CD4-positive, alpha-beta T cell treated with Interleukin-15 for 4 hours (primary cell): ENCODE data around the gene BRS3.
A peak's percentile ranks its signal among the peaks of the same experiment; 100 is the strongest.

Experiments used
- DNase-seq: peaks from one replicate; pipeline ENCODE4 v3.0.0-alpha.2; 2020; ENCODE audit warnings: low spot score

Gene BRS3

DNA sequence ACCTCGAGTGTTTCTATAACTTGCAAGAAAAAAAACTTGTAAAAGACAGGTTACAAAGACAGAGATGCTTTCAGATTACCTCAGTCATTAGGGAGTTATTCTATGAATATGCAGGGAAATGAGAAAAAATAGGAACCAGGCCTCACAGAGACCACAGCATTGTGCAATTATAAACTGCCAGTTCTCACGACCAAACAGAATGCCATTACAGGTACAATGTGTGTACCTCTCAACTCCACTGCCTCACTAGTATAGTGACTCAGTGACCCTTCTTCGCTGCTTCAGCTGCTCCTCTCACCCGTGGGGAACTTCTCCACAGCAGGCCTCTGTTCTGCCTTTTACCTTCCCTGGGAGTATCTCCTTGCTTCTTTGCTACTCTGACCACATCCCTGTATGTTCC lies 7.3 kb downstream of the BRS3 start:
- no peak for DNase-seq

DNA sequence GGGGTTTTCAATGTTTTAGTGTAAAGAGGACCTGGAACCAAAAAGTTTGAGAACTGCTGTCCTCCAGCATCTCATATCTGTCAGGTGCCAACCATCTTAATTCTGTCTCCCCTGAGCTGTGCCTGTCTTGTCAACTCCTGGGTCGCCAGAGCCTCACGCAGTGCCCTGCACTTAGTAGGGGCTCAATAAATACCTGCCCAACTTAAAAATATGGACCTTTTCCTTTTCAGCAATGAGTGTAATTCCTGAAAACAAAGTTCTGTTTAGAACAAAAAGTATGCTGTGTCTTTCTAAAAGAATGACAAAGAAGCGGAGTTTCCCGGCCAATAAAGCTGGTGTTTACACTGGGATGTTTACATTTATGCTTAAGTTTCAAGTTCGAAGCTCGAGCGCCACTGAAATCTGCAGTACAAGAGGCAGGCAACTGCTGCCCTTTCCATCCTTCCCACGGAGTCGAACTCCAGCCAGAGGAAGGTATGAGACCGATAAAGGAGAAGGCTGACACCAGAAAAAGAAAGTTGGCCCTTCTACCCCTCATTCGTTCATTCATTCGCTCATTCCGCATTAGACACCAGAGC lies 8.5 kb downstream of the BRS3 start:
- no peak for DNase-seq

DNA sequence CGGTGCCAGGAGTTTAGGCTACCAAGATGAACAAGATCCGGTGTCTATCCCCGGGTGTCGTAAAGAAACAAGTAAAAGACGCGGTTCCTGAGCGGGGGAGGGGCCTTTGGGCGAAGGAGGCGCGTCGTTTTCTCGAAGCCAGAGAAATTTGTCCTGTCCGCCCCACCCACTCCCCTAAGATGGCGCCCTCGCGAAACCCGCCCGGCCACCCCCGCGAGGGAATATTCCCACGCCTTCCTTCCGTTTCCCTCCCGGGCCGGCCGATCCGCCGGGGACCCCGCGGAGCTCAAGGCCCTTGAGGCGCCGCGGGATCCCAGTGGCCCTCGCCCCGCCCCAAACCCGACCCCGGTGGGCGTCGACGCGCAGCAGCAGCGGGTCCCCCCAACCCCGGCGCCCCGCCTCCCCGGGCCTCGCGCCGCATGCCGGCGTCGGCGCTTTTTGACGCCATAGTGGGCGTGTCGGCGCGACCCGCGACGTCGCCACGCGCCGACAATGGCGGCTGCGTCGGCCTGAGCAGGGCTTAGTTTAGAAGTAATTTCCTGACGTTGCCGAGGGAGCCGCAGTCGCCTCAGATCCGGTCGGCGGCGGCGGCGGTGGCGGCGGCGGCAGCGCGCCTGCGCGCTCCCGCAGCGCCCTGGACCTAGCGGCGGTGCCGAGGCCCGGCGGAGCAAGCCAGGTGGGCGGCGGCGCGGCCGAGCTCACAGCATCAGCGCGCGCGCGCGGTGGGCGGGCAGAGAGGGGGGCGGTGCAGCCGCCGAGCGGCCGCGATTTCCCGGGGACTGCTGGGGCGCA lies 9.2 kb downstream of the BRS3 start:
- peak; percentile 86 for DNase-seq

DNA sequence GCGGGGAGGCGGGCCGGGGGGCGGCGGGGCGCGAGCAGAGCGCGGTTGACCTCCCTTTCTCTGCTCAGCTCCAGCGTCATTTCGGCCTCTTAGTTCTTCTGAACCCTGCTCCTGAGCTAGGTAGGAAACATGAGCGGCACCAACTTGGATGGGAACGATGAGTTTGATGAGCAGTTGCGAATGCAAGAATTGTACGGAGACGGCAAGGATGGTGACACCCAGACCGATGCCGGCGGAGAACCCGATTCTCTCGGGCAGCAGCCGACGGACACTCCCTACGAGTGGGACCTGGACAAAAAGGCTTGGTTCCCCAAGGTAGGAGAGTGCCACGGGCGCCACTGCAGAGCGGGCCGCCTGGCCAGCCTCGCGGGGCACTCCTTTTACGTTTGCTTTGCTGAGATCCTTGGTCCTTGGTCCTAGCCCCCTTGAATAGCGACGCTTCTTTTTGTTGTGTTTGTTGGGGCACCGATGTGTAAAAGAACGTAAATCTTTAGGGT lies 9.9 kb downstream of the BRS3 start, which contains the start of gene HTATSF1:
TSS of gene HTATSF1 (plus strand) at position 37 of the 497 bp plus-strand sequence. CDS start at position 130, 93 bp downstream.
- no peak for DNase-seq

DNA sequence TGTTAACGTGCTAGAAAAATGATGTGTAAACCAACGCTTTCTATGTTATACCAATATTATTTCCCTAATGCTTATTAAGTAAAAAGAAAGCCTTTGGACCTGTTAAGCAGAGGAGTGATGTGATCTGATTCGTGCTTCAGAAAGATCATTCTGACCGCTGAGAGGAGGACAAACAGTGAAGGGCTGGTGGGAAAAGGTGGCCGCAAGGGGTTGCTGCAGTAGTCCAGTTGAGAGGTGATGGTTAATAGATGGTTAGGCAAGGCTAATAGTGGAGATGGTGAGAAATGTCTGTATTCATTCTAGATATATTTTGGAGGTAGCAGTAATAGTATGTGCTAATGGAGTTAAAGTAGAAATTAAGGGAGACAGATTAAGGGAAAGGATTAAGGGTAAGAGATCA lies 31.3 kb downstream of the BRS3 start:
- no peak for DNase-seq

DNA sequence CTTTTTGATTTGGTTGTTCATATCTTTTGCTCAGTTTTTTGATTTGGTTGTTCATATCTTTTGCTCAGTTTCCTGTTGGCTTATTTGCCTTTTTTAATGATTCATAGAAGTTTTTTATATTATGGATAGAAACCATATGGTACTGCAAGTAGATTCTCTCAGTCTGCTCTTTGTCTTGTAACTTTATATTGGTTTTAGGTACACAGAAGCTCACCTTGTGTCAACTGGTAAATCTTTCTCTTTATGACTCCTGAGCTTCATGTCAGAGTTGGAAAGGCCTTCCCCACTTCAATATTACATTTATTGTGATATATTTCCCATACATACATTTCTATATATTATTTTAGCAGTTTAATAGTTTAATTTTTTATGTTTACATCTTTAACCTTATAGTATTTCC lies 36.0 kb downstream of the BRS3 start:
- DNase-seq = no peak

DNA sequence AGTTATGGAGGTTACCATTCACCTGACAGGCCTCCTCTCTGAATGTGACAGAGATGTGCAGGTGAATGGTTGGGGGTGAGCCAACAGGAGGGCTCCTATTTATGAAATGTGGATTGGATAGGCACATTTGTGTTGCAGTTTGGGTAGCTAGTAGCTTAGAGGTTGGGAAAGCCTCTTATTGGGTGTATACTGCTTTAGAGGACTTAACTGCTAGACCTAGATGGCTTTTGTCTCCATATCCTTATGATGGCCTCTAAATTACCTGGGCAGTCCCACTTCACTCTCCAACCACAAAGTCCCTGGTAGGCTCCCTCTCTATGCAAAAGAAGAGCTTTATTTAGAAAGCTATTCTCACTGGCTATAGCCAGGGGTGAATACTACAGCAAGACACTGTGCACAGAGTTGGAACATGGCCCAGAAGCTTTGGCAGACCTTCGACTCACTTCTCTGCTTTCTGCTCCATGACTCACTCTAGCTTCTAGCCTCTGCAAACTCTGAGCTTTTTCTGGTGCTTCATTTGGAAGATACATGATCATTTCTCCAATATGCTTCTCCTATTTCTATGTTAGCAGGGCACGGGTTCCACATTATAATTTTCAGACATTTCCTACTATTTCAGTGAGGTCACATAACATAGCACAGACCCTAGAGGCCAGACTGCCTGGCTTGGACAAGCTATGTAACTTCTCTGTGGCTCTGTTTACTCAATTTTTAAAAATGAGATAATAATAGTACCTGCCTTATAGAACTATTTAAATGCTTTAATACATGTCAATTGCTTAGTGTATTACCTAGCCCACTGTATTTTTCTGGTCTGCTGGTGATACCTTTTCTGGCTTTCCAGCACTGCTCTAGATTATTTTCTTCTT lies 38.2 kb downstream of the BRS3 start:
- DNase-seq = no peak

DNA sequence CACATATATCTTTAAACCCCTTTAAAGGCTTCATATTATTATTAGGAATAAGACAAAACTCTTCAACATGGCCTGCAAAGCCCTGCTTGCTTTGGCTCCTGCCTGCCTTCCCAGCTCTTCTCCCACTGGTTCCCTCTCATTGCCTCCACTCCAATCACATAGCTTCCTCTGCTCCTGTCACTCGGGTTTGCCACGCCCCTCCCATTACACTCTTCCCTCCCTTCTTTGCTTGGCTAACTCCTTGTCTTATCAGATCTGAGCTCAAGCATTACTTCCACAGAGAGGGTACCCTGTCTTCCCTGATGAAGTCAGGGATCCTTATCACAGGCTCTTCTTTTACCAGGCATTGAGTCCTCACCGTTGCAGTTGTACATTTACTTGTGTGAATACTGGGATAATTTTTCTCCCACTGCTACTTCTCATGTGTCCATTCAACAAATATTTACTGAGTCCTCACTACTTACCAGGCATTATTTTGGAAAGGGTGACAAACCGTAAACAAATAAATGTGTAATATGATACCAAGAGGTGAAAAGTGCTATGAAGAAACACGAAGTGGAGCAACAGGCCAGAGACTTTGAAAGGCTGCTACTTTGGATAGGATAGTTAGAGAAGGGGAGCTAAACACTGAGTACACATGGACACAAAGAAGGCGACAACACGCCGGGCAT lies 41.0 kb downstream of the BRS3 start:
- no peak for DNase-seq

DNA sequence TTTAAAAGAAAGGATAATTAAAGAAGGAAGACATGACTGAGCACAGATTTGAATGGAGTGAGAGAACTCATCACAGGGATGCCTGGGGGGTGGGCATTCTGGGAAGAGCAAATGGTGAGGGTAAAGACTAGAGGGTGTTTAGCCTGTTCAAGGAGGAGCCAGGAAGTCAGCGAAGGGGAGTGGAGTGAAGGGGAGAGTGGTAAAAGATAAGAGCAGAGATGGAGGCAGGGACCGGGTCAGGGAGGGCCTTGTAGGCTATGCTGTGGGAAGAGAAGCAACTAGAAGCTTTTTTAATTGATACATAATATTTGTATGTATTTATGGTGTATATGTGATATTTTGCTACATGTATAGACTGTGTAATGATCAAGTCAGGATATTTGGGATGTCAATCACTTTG lies 42.0 kb downstream of the BRS3 start:
- no peak for DNase-seq

DNA sequence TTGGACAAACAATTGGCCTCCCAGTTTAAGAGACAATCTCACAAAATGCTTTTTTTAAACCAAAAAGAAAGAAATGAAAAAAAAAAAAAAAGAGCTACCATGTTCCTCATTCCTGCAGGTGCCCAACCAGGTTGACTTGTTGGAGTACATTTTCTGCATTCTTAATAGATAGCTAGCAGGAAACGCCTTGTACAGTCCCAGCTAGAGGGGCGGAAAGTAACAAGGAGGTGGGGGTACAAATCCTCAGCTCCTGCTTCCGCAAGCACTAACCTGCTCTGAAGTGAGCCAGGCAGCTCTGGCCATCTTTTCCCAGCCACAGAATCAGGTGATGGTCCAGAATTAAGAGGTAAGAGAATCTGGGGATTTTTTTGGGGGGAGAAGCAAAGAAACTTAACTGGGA lies 44.2 kb downstream of the BRS3 start, which contains the start of gene VGLL1:
TSS of gene VGLL1 (plus strand) at position 265 of the 400 bp plus-strand sequence. CDS start 3,806 bp downstream, outside the sequence.
- DNase-seq = no peak

DNA sequence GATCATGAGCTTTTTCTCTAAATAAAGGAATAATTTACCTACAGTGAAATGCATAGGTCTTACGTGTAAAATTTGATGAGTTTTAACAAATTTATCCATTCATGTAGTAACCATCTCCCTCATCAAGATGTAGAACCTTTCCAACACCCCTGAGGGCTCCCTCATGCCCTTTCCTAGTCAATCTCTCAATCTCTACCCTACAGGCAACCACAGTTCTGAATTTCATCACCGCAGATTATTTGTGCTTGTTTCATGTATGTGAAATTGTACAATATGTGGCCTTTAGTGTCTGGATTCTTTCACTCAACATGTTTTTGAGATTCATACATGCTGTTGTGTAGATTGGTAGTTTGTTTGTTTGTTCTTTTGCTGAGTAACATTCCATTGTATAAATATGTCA lies 46.4 kb downstream of the BRS3 start:
- no peak for DNase-seq

DNA sequence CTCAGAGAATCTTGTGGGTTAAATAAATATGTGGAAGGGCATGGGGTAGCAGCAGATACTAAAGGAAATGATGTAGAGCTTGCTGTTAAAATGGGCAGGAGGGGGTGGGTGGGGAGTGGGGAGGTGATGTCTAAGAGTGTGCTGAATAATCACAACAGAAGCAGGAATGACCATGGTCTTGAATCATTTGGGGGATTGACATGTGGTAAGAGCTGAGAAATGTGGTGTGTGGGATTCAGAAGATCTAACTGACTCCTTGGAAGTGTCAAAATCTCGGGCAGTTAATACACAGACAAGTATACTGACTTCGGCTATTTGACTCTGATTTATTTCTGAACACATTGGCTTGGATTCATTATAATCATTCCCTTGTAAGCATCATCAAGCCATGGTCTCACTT lies 51.1 kb downstream of the BRS3 start:
- no peak for DNase-seq

DNA sequence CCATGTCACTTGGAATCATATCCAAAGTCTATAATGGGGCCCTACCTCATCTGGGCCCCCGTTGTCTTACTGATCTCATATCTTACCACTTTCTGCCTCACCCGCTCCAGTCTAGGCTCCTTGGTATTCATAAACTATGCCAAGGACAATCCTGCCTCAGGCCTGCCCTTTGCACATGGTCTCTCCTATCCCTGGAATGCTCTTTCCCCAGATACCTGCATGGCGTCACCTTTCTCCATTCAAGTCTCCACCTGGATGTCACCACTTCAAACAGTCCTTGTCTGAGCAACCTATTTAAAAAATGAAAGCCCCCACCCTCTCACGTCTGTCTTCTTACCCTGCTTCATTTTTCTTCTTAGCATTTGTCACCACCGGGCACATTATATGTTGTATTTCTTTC lies 52.5 kb downstream of the BRS3 start:
- no peak for DNase-seq

DNA sequence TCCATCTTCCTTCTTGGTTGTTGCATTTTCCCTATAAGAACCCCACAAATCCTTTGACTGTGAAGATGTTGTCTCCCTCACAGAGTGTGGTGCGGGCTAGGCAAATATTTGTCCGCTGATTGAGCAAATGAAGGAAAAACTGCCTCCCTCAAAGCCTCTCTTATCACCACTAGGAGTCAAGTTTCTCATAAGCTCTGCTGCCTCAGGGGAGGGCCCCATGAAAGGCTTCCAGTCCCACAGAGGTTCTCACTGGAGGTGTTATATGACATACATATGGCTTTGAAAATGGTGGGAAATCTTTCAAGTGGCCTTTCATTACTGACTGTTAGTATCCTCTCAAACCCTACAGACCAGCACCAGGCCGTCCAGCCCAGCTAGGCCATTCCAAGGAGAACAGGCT lies 53.5 kb downstream of the BRS3 start:
- no peak for DNase-seq

DNA sequence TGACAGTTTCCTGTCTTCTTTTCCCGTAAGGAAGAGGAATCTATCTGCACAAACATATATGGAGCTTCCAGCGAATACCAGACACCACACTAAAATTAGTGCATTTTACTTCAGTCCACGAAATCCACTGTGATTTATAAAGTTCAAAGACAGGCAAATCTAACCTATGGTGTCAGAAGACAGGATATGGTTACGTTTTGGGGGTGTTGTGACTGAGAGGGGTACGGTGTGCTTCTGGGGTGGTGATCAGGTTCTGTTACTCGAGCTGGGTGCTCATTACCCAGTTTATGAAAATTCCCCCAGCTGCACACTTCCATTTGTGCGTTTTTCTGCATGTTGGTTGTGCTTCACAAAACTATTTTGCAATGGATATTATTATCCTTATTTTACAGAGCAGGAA lies 54.5 kb downstream of the BRS3 start:
- DNase-seq = peak; percentile 1
